ENCODE measurements around the gene MIA2.

DNA sequence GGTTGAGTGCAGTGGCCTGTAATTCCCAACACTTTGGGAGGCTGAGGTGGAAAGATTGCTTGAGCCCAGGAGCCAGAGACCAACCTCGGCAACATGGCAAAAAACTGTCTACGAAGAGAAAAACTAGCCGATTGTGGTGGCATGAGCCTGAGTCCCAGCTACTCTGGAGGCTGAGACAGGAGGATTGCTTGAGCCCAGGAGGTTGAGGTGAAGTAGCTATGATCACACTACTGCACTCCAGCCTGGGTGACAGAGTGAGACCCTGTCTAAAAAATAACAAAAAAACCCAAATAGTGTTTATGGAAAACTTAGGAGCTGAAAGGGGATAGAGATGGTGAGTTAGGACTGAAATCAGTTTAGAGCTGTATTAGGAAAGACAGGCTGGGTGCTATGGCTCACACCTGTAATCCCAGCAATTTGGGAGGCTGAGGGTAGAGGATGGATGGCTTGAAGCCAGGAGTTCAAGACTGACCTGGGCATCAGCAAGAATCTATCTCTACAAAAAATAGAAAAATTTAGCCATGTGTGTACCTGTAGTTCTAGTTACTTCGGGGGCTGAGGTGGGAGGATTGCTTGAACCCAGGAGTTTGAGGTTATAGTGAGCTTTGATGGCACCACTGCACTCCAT is 49.0 kb upstream of the MIA2 start:
- TF ChIP-seq, protein P1, sequence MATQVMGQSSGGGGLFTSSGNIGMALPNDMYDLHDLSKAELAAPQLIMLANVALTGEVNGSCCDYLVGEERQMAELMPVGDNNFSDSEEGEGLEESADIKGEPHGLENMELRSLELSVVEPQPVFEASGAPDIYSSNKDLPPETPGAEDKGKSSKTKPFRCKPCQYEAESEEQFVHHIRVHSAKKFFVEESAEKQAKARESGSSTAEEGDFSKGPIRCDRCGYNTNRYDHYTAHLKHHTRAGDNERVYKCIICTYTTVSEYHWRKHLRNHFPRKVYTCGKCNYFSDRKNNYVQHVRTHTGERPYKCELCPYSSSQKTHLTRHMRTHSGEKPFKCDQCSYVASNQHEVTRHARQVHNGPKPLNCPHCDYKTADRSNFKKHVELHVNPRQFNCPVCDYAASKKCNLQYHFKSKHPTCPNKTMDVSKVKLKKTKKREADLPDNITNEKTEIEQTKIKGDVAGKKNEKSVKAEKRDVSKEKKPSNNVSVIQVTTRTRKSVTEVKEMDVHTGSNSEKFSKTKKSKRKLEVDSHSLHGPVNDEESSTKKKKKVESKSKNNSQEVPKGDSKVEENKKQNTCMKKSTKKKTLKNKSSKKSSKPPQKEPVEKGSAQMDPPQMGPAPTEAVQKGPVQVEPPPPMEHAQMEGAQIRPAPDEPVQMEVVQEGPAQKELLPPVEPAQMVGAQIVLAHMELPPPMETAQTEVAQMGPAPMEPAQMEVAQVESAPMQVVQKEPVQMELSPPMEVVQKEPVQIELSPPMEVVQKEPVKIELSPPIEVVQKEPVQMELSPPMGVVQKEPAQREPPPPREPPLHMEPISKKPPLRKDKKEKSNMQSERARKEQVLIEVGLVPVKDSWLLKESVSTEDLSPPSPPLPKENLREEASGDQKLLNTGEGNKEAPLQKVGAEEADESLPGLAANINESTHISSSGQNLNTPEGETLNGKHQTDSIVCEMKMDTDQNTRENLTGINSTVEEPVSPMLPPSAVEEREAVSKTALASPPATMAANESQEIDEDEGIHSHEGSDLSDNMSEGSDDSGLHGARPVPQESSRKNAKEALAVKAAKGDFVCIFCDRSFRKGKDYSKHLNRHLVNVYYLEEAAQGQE (IDR thresholded peaks at IDR 0.05; ENCODE audit: insufficient replicate concordance, low read depth), result no peak
- TF ChIP-seq POLR2AphosphoS5 (IDR thresholded peaks at IDR 0.05; ENCODE audit: low read depth) (peak; percentile 64; the same call in 1 of the 2 replicates), SPI1 (IDR thresholded peaks at IDR 0.05; ENCODE audit: borderline replicate concordance, low read depth) (no peak)
- TF ChIP-seq, protein P2, sequence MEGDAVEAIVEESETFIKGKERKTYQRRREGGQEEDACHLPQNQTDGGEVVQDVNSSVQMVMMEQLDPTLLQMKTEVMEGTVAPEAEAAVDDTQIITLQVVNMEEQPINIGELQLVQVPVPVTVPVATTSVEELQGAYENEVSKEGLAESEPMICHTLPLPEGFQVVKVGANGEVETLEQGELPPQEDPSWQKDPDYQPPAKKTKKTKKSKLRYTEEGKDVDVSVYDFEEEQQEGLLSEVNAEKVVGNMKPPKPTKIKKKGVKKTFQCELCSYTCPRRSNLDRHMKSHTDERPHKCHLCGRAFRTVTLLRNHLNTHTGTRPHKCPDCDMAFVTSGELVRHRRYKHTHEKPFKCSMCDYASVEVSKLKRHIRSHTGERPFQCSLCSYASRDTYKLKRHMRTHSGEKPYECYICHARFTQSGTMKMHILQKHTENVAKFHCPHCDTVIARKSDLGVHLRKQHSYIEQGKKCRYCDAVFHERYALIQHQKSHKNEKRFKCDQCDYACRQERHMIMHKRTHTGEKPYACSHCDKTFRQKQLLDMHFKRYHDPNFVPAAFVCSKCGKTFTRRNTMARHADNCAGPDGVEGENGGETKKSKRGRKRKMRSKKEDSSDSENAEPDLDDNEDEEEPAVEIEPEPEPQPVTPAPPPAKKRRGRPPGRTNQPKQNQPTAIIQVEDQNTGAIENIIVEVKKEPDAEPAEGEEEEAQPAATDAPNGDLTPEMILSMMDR (IDR thresholded peaks at IDR 0.05; ENCODE audit: insufficient read depth, low read length), result no peak
